HL-60 (cell line): Measurements from ENCODE around the gene ADCY1.

Experiments used
- CTCF ChIP-seq: IDR thresholded peaks from one replicate; pipeline ENCODE4 v1.5.1; 2011; ENCODE audit warnings: low read length, control low read depth, inconsistent platforms; ENCODE audit not compliant: insufficient read depth
- GABPA ChIP-seq: IDR thresholded peaks from 2 replicates; pipeline ENCODE4 v1.6.1; 2012; ENCODE audit warnings: low read depth
- POLR2AphosphoS5 ChIP-seq: IDR thresholded peaks from 2 replicates; pipeline ENCODE4 v1.6.1; 2012; ENCODE audit warnings: low read depth
- TF ChIP-seq, protein P1 (sequence below): IDR thresholded peaks from 2 replicates; pipeline ENCODE4 v1.6.1; 2012; ENCODE audit warnings: low read depth; ENCODE audit not compliant: insufficient replicate concordance

- TF ChIP-seq, protein P1, sequence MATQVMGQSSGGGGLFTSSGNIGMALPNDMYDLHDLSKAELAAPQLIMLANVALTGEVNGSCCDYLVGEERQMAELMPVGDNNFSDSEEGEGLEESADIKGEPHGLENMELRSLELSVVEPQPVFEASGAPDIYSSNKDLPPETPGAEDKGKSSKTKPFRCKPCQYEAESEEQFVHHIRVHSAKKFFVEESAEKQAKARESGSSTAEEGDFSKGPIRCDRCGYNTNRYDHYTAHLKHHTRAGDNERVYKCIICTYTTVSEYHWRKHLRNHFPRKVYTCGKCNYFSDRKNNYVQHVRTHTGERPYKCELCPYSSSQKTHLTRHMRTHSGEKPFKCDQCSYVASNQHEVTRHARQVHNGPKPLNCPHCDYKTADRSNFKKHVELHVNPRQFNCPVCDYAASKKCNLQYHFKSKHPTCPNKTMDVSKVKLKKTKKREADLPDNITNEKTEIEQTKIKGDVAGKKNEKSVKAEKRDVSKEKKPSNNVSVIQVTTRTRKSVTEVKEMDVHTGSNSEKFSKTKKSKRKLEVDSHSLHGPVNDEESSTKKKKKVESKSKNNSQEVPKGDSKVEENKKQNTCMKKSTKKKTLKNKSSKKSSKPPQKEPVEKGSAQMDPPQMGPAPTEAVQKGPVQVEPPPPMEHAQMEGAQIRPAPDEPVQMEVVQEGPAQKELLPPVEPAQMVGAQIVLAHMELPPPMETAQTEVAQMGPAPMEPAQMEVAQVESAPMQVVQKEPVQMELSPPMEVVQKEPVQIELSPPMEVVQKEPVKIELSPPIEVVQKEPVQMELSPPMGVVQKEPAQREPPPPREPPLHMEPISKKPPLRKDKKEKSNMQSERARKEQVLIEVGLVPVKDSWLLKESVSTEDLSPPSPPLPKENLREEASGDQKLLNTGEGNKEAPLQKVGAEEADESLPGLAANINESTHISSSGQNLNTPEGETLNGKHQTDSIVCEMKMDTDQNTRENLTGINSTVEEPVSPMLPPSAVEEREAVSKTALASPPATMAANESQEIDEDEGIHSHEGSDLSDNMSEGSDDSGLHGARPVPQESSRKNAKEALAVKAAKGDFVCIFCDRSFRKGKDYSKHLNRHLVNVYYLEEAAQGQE, result no peak
- TF ChIP-seq CTCF (no peak), POLR2AphosphoS5 (no peak), GABPA (no peak)
Observed at GRCh38 chr7:45525057-45525456, 49.1 kb upstream of the ADCY1 start.
